Measurements from ENCODE around the gene SEPSECS. TPM values are rescaled to one million over a fixed set of nuclear protein-coding genes. Genes with fewer than 3 reads are reported as not detected.
"Not testable (repeated sequence)": the region's sequence is repeated elsewhere in the genome, so short reads cannot be mapped to it uniquely, and the experiment has no call there.

SEPSECS gene
- total RNA-seq, 4 donors from 2014 or later: 3.0 to 7.2 (median 4.4) TPM

DNA sequence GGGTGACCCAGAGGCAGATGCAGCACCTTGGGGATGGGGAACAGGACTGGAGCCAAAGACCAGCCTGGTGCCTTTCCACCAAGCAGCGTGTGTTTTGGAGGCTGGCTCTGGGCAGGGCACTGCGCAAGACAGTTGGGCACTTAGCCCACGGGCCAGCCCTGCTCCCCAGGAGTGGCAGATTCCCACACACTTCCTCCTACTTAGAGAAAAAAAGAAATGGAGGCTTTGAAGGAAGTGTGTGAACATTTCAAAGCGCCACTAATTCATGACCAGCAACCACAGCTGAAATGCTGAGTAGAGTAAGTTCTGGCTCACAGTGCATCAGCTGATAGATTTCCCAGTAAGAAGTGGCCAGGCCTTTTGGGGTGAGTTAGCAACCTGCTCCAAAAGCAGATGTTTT, 74.6 kb downstream of the SEPSECS start:
- H3K36me3 ChIP-seq: no peaks in the 10 kb centered on the region

DNA sequence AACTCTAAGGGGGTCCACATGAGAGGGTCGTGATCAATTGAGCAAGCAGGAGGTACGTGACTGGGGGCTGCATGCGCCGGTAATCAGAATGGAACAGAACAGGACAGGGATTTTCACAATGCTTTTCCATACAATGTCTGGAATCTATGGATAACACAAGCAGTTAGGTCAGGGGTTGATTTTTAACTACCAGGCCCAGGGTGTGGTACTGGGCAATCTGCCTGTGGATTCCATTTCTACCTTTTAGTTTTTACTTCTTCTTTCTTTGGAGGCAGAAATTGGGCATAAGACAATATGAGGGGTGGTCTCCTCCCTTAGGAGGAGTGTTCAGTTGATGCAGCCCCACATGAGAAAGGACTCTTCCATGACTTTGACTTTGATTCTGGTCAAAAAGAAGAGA, 76.8 kb downstream of the SEPSECS start:
- H3K4me1 ChIP-seq; H3K27ac ChIP-seq; H3K9me3 ChIP-seq; intact Hi-C loops (cut with DNase I); H3K27me3 ChIP-seq; H3K4me3 ChIP-seq; H3K36me3 ChIP-seq; DNase-seq: not testable (repeated sequence)
- 81 to 91% methylated on average over 4 of the region's 4 CpGs for WGBS, 2 donors

More for the DNA sequence above, 74.6 kb downstream of the SEPSECS start:
- no peak for DNase-seq
- H3K4me3 ChIP-seq: no peak overlapping the region
- no peak overlapping the region for H3K27ac ChIP-seq
- peaks cover 0 to 26% (median 0%) of the 10 kb centered on the region in 4 donors for H3K27me3 ChIP-seq
- WGBS, 2 donors: 39 to 44% methylated on average over 4 of the region's 4 CpGs
- TF ChIP-seq CTCF (IDR thresholded peaks at IDR 0.05) (no peak), POLR2A (IDR thresholded peaks at IDR 0.05) (no peak)
- intact Hi-C loops (cut with DNase I): no loop called here
- H3K4me1 ChIP-seq: peaks cover 0 to 10% (median 8%) of the 10 kb centered on the region in 3 donors
- H3K9me3 ChIP-seq: no peaks in the 10 kb centered on the region

DNA sequence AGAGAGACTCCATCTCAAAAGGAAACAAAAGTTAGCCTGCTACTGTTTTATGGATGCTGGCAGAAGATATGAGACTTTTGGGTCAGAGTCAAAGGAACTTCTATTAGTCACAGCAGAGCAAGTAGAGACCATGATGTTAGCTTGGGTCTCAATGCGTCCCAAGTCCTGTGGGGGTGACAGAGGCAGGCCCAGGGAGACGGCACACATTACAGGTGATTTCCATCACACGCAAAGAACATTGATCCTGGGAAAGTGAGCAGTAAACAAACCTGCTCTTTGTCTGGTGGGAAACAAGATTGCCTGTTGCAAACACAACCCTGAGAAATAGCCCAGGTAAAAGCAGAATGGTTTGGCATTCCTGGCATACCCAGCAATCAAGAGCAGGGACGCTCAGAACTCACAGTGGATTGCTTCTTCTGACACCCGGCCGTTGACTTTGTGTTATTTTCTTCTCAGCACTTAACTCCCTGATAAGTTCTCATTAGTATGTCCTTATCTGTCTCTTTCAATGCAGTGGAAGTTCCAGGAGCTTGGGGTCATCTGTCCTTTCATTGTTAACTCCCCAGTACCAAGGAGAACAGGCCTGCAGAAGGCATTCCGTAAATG, 78.3 kb downstream of the SEPSECS start:
- TF ChIP-seq CTCF (IDR thresholded peaks at IDR 0.05): no peak
- TF ChIP-seq POLR2A (IDR thresholded peaks at IDR 0.05): no peak
- no peak for DNase-seq
- Histone ChIP-seq H3K4me3 (no peak overlapping the region), H3K27me3 (no peaks in the 10 kb centered on the region), H3K27ac (no peak overlapping the region), H3K4me1 (no peaks in the 10 kb centered on the region), H3K9me3 (no peaks in the 10 kb centered on the region), H3K36me3 (no peaks in the 10 kb centered on the region)
- 79 to 93% methylated on average over 7 of the region's 7 CpGs for WGBS, 2 donors
- intact Hi-C loops (cut with DNase I): no loop called here

DNA sequence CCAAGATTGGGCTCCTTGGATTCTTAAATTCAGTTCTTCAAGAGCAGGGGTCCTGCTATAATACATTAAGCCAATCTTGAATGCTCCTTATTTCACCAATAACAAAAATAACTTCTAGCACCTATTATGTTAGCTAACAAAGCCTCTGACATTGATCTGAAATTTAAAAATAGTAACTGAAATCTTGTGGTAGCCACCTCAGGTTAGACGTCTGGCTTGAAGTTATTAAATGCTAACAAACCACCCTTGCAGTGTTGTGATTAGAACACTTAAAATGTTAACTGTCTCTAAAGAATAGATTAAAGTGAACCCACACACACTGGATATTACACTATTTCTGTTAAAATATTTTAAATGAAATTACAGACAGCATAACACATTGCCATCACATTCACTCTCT, 79.7 kb downstream of the SEPSECS start:
- no peak overlapping the region for H3K4me3 ChIP-seq
- H3K27ac ChIP-seq: no peak overlapping the region
- no peaks in the 10 kb centered on the region for H3K36me3 ChIP-seq
- intact Hi-C loops (cut with DNase I): no loop called here
- no peaks in the 10 kb centered on the region for H3K27me3 ChIP-seq
- DNase-seq: no peak
- no peaks in the 10 kb centered on the region for H3K9me3 ChIP-seq
- TF ChIP-seq CTCF (IDR thresholded peaks at IDR 0.05): no peak
- no peak for TF ChIP-seq POLR2A (IDR thresholded peaks at IDR 0.05)
- 65 to 75% methylated on average over 1 of the region's 1 CpG for WGBS, 2 donors
- peaks cover 0 to 11% (median 0%) of the 10 kb centered on the region in 3 donors for H3K4me1 ChIP-seq

- TF ChIP-seq CTCF (IDR thresholded peaks at IDR 0.05): no peak
- TF ChIP-seq POLR2A (IDR thresholded peaks at IDR 0.05): no peak
- Histone ChIP-seq H3K36me3 (no peaks in the 10 kb centered on the region), H3K9me3 (no peaks in the 10 kb centered on the region), H3K27ac (no peak overlapping the region), H3K27me3 (no peaks in the 10 kb centered on the region), H3K4me1 (peaks cover 0 to 11% (median 0%) of the 10 kb centered on the region in 3 donors), H3K4me3 (no peak overlapping the region)
- intact Hi-C loops (cut with DNase I): no loop called here
- DNase-seq: no peak
- WGBS, 2 donors: 83 to 85% methylated on average over 4 of the region's 4 CpGs
Measured at GRCh38 chr4:25078523-25078922, 81.7 kb downstream of the SEPSECS start.
